Activated naive CD4-positive, alpha-beta T cell (primary cell): ENCODE measurements around the gene MXD3.
A peak's percentile ranks its signal among the peaks of the same experiment; 100 is the strongest.
"Not testable (repeated sequence)": the region's sequence is repeated elsewhere in the genome, so short reads cannot be mapped to it uniquely, and the experiment has no call there.

Source experiments
- DNase-seq, 4 experiments: peaks; one replicate each; lab custom pipeline; 2025; lab: John Stamatoyannopoulos, UW

MXD3 gene

GRCh38 chr5:177320879-177321278, 9.2 kb upstream of the MXD3 start:
- DNase-seq, result no peak

GRCh38 chr5:177319913-177320588, 8.4 kb upstream of the MXD3 start:
- no peak for DNase-seq

- peak; percentile 26 to 59 (median 48) for DNase-seq
Observed at GRCh38 chr5:177317959-177318377, 6.3 kb upstream of the MXD3 start.

GRCh38 chr5:177316005-177316404, 4.3 kb upstream of the MXD3 start:
- no peak for DNase-seq

- DNase-seq, result no peak
Observed at GRCh38 chr5:177315411-177315810, 3.7 kb upstream of the MXD3 start.

- no peak for DNase-seq
Observed at GRCh38 chr5:177314376-177315342, 3.0 kb upstream of the MXD3 start.

- no peak for DNase-seq
Observed at GRCh38 chr5:177313561-177314259, 2.0 kb upstream of the MXD3 start.

- no peak for DNase-seq
Observed at GRCh38 chr5:177312649-177313181, 1.0 kb upstream of the MXD3 start.

- DNase-seq, result no peak
Observed at GRCh38 chr5:177311392-177311722, 341 bp downstream of the MXD3 start.

GRCh38 chr5:177310757-177311391, 824 bp downstream of the MXD3 start:
- DNase-seq, result no peak

GRCh38 chr5:177310332-177310731, 1.4 kb downstream of the MXD3 start:
- no peak for DNase-seq

- DNase-seq, result peak in 3 of 4 experiments; percentile 33 to 59 (median 36)
Observed at GRCh38 chr5:177309351-177310191, 2.1 kb downstream of the MXD3 start.

- no peak for DNase-seq
Observed at GRCh38 chr5:177308740-177309139, 3.0 kb downstream of the MXD3 start.

GRCh38 chr5:177307544-177308363, 3.9 kb downstream of the MXD3 start:
- no peak for DNase-seq

GRCh38 chr5:177306674-177307543, 4.8 kb downstream of the MXD3 start:
- no peak for DNase-seq

GRCh38 chr5:177306103-177306640, 5.5 kb downstream of the MXD3 start:
- DNase-seq, result not testable (repeated sequence)

- DNase-seq, result no peak
Observed at GRCh38 chr5:177304392-177305119, 7.1 kb downstream of the MXD3 start.

- no peak for DNase-seq
Observed at GRCh38 chr5:177303925-177304391, 7.7 kb downstream of the MXD3 start.
